NB4 (cell line): ENCODE results near the gene HCN2.

Experiments
- CTCF ChIP-seq: IDR thresholded peaks from one replicate; pipeline ENCODE4 v1.5.1; 2012; ENCODE audit warnings: low read depth, low read length
- MAX ChIP-seq: IDR thresholded peaks from 2 replicates; pipeline ENCODE4 v1.6.1; 2011; ENCODE audit warnings: low read depth, low read length
- MYC ChIP-seq: IDR thresholded peaks from 2 replicates; pipeline ENCODE4 v1.6.1; 2011; ENCODE audit warnings: low read depth, low read length
- POLR2A ChIP-seq: IDR thresholded peaks from 2 replicates; pipeline ENCODE4 v1.6.1; 2011; ENCODE audit warnings: mild to moderate bottlenecking; ENCODE audit not compliant: insufficient read length; ENCODE audit errors: extremely low read depth

- TF ChIP-seq CTCF (no peak), POLR2A (no peak), MYC (no peak), MAX (no peak)
Measured at GRCh38 chr19:609004-609346, 19.3 kb downstream of the HCN2 start.
